Activated CD8-positive, alpha-beta memory T cell treated with anti-CD3 and anti-CD28 coated beads, Interleukin-2, amount 10 ng/mL, durations not matched to agents 7 days and 5 days (primary cell): ENCODE data around the gene CREB5. TPM values are rescaled to one million over a fixed set of nuclear protein-coding genes. Genes with fewer than 3 reads are reported as not detected.

ENCODE experiments used
- ATAC-seq: fragments of 150-1000 bp; cut with Tn5 transposase; one replicate; pipeline ENCODE4 v1.10.0; 2021; ENCODE audit warnings: moderate library complexity
- CTCF ChIA-PET: fragments of 350-600 bp; sonication (Branson Sonifier 250); formaldehyde crosslinking; loops from one replicate; lab custom pipeline; 2021; ENCODE audit warnings: antibody characterized with exemption; lab: Charles Lee
- DNase-seq: peaks from one replicate; pipeline ENCODE4 v3.0.0-alpha.2; 2020
- H3K27ac Mint-ChIP-seq: one replicate; pipeline ENCODE4 v1.8.0; 2021; ENCODE audit warnings: mild to moderate bottlenecking, mixed read lengths
- H3K27me3 Mint-ChIP-seq: one replicate; pipeline ENCODE4 v1.8.0; 2021; ENCODE audit warnings: mixed read lengths
- H3K36me3 Mint-ChIP-seq: one replicate; pipeline ENCODE4 v1.8.0; 2021; ENCODE audit warnings: mild to moderate bottlenecking, mixed read lengths
- H3K4me1 Mint-ChIP-seq: one replicate; pipeline ENCODE4 v1.8.0; 2021; ENCODE audit warnings: mixed read lengths
- H3K4me3 Mint-ChIP-seq: one replicate; pipeline ENCODE4 v1.8.0; 2021; ENCODE audit warnings: mild to moderate bottlenecking, moderate library complexity, mixed read lengths
- H3K9me3 Mint-ChIP-seq: one replicate; pipeline ENCODE4 v1.8.0; 2022; ENCODE audit warnings: low read depth, mixed read lengths
- total RNA-seq, 2 experiments: library from RNA; stranded (reverse); gene quantifications; one replicate each; pipeline ENCODE4 v1.2.3, GENCODE V29; 2021

Gene CREB5
- total RNA-seq, 2 experiments from 2014 or later = not detected

DNA sequence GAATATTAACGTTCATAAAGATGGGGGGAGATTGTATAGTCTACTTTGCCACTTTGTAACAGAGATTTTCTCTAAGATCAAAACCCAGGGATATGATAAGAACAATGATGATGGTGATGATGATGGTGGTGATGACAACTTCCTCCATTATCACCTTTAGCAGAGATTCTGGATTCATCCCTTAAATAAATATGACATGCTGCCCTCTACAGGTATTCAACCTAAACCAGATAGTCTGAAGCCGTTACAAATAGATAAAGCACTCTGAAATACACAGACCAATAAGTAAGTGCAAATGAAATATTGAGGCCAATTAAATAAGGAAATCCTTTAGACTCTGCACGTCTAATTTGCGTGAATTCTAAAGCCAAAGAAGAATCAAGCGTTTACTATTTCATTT, 211.5 kb downstream of the CREB5 start:
- no peaks in the 10 kb centered on the region for H3K9me3 Mint-ChIP-seq
- H3K36me3 Mint-ChIP-seq = no peaks in the 10 kb centered on the region
- no peak for DNase-seq
- no peaks in the 10 kb centered on the region for H3K27me3 Mint-ChIP-seq
- no peak overlapping the region for H3K27ac Mint-ChIP-seq
- H3K4me1 Mint-ChIP-seq = no peaks in the 10 kb centered on the region
- no peak overlapping the region for H3K4me3 Mint-ChIP-seq
- CTCF ChIA-PET = no interaction called here
- ATAC-seq = no peak

GRCh38 chr7:28625432-28625831, 213.1 kb downstream of the CREB5 start:
- no peaks in the 10 kb centered on the region for H3K27me3 Mint-ChIP-seq
- CTCF ChIA-PET = no interaction called here
- ATAC-seq = no peak
- no peaks in the 10 kb centered on the region for H3K4me1 Mint-ChIP-seq
- no peaks in the 10 kb centered on the region for H3K36me3 Mint-ChIP-seq
- H3K9me3 Mint-ChIP-seq = no peaks in the 10 kb centered on the region
- H3K27ac Mint-ChIP-seq = no peak overlapping the region
- no peak for DNase-seq
- H3K4me3 Mint-ChIP-seq = no peak overlapping the region

DNA sequence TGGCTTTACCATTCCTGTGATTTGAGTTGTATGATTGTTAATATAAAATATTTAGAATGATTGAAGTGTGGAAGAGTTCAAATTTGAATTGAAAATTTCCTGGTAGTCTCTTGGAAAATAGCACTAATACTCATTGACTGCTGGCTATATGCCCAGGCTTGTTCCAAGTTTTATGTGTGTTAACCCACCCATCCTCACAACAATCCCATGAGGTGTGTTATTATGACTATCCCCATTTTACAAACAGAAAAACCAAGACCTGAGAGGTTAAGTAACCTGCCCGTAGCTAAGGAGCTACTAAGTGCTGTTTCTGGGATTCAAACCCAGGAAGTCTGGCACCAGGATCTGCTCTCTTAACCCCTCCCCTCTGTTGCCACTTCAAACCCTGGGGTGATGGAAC, 213.9 kb downstream of the CREB5 start:
- ATAC-seq (no peak), DNase-seq (no peak)
- Mint-ChIP-seq H3K36me3 (no peaks in the 10 kb centered on the region), H3K27me3 (no peaks in the 10 kb centered on the region), H3K9me3 (no peaks in the 10 kb centered on the region), H3K4me3 (no peak overlapping the region), H3K27ac (no peak overlapping the region), H3K4me1 (no peaks in the 10 kb centered on the region)
- CTCF ChIA-PET = no interaction called here

- Mint-ChIP-seq H3K4me3 (no peak overlapping the region), H3K27me3 (no peaks in the 10 kb centered on the region), H3K36me3 (no peaks in the 10 kb centered on the region), H3K9me3 (no peaks in the 10 kb centered on the region), H3K27ac (no peak overlapping the region), H3K4me1 (no peaks in the 10 kb centered on the region)
- DNase-seq (no peak), ATAC-seq (no peak)
- CTCF ChIA-PET = interaction anchor here (0.6 kb wide), 1 partner anchor 34 kb away, joined by 3 read pairs; no protein-coding TSS in a partner anchor
These were observed 214.4 kb downstream of the CREB5 start for GRCh38 chr7:28626624-28627262.

GRCh38 chr7:28627263-28627653, 214.9 kb downstream of the CREB5 start:
- Mint-ChIP-seq H3K4me3 (no peak overlapping the region), H3K27ac (no peak overlapping the region), H3K27me3 (no peaks in the 10 kb centered on the region), H3K4me1 (no peaks in the 10 kb centered on the region), H3K36me3 (no peaks in the 10 kb centered on the region), H3K9me3 (no peaks in the 10 kb centered on the region)
- CTCF ChIA-PET = interaction anchor here (0.6 kb wide), 1 partner anchor 33 kb away, joined by 3 read pairs; no protein-coding TSS in a partner anchor
- no peak for DNase-seq
- no peak for ATAC-seq

DNA sequence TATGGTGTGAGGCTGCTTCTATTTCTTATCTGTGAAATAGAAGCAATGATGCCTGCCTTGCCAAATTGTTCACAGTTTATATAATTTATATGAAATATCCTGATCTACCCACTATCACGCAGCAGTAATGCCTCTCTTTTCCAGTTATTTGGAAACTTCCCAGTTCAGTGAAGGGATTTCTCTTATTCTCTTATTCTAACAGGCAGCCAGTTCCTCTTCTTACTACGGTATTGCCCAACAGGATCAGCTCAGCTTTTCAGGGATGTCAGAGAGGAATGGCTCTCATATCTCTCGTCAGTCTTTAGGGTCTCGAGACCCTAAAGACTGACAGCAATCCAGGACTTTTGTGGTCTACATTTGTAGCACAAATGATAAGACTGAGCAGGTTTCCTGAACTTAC, 215.6 kb downstream of the CREB5 start:
- Mint-ChIP-seq H3K9me3 (no peaks in the 10 kb centered on the region), H3K4me3 (no peak overlapping the region), H3K27ac (no peak overlapping the region), H3K4me1 (no peaks in the 10 kb centered on the region), H3K27me3 (no peaks in the 10 kb centered on the region), H3K36me3 (no peaks in the 10 kb centered on the region)
- no peak for DNase-seq
- ATAC-seq = no peak
- CTCF ChIA-PET = no interaction called here

- H3K27ac Mint-ChIP-seq = no peak overlapping the region
- no peak overlapping the region for H3K4me3 Mint-ChIP-seq
- no peaks in the 10 kb centered on the region for H3K36me3 Mint-ChIP-seq
- no peaks in the 10 kb centered on the region for H3K9me3 Mint-ChIP-seq
- no peaks in the 10 kb centered on the region for H3K27me3 Mint-ChIP-seq
- ATAC-seq (no peak), DNase-seq (no peak)
- CTCF ChIA-PET = no interaction called here
- no peaks in the 10 kb centered on the region for H3K4me1 Mint-ChIP-seq
These were observed 217.0 kb downstream of the CREB5 start for GRCh38 chr7:28629216-28629842.

- DNase-seq = no peak
- Mint-ChIP-seq H3K9me3 (no peaks in the 10 kb centered on the region), H3K36me3 (no peaks in the 10 kb centered on the region), H3K4me1 (no peaks in the 10 kb centered on the region), H3K27me3 (no peaks in the 10 kb centered on the region), H3K4me3 (no peak overlapping the region), H3K27ac (no peak overlapping the region)
- no peak for ATAC-seq
- CTCF ChIA-PET = no interaction called here
These were observed 218.0 kb downstream of the CREB5 start for GRCh38 chr7:28630350-28630749.

GRCh38 chr7:28631995-28632394, 219.7 kb downstream of the CREB5 start:
- Mint-ChIP-seq H3K36me3 (no peaks in the 10 kb centered on the region), H3K27me3 (no peaks in the 10 kb centered on the region), H3K4me1 (no peaks in the 10 kb centered on the region), H3K27ac (no peak overlapping the region), H3K9me3 (no peaks in the 10 kb centered on the region), H3K4me3 (no peak overlapping the region)
- CTCF ChIA-PET = no interaction called here
- ATAC-seq = no peak
- no peak for DNase-seq

DNA sequence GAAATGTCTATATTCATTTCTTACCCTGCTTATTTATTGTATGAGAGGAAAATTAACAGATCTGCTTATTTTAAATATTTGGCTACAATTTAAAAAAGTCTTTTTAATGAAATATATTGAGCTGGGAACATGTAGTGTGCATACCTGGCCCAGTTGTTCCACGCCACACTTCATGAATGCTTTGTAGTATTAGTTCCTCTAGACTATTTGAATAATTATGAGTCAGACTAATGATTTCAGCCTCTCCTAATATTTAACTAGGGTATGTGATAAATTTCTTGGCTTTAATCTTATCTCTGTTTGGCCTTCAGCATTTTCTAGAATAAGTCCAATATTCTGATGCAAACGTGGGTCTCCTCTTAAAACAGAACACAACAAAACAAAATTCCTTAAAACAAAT, 226.6 kb downstream of the CREB5 start:
- ATAC-seq (no peak), DNase-seq (no peak)
- Mint-ChIP-seq H3K9me3 (no peaks in the 10 kb centered on the region), H3K27ac (no peak overlapping the region), H3K27me3 (no peaks in the 10 kb centered on the region), H3K36me3 (no peaks in the 10 kb centered on the region), H3K4me1 (no peaks in the 10 kb centered on the region), H3K4me3 (no peak overlapping the region)
- CTCF ChIA-PET = no interaction called here

DNA sequence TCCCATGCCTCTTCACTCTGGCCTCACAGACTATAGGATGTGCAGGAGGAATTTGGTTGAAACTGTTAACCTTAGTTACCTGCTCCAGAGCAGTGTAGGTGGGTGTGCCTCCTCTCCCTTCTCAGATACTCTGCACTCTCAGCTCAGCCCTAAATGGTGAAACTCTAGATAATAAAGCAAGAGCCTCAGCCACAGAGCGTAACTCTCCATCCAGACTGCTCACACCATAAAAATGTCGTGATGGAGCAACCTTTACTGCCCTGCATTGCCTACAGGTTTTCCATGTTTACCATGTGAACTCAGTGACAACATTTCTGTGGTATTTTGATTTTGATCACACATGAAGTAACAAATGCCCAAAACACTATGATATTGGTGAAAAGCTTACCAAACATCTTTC, 227.7 kb downstream of the CREB5 start:
- DNase-seq (no peak), ATAC-seq (no peak)
- Mint-ChIP-seq H3K27ac (no peak overlapping the region), H3K4me1 (no peaks in the 10 kb centered on the region), H3K36me3 (no peaks in the 10 kb centered on the region), H3K4me3 (no peak overlapping the region), H3K27me3 (no peaks in the 10 kb centered on the region), H3K9me3 (no peaks in the 10 kb centered on the region)
- CTCF ChIA-PET = no interaction called here

GRCh38 chr7:28641752-28642545, 229.6 kb downstream of the CREB5 start:
- Mint-ChIP-seq H3K9me3 (no peaks in the 10 kb centered on the region), H3K27ac (no peak overlapping the region), H3K36me3 (no peaks in the 10 kb centered on the region), H3K4me1 (no peaks in the 10 kb centered on the region), H3K4me3 (no peak overlapping the region), H3K27me3 (no peaks in the 10 kb centered on the region)
- no peak for DNase-seq
- no peak for ATAC-seq
- CTCF ChIA-PET = no interaction called here

GRCh38 chr7:28643188-28643569, 230.9 kb downstream of the CREB5 start:
- DNase-seq = no peak
- ATAC-seq = no peak
- Mint-ChIP-seq H3K9me3 (no peaks in the 10 kb centered on the region), H3K27ac (no peak overlapping the region), H3K27me3 (no peaks in the 10 kb centered on the region), H3K4me1 (no peaks in the 10 kb centered on the region), H3K4me3 (no peak overlapping the region), H3K36me3 (no peaks in the 10 kb centered on the region)
- CTCF ChIA-PET = no interaction called here
